Measurements from ENCODE around the gene LAMB4. TPM values are rescaled to one million over a fixed set of nuclear protein-coding genes. Genes with fewer than 3 reads are reported as not detected.

Gene LAMB4
- total and polyA plus RNA-seq, 2 donors, result 0.42 to 0.52 TPM

DNA sequence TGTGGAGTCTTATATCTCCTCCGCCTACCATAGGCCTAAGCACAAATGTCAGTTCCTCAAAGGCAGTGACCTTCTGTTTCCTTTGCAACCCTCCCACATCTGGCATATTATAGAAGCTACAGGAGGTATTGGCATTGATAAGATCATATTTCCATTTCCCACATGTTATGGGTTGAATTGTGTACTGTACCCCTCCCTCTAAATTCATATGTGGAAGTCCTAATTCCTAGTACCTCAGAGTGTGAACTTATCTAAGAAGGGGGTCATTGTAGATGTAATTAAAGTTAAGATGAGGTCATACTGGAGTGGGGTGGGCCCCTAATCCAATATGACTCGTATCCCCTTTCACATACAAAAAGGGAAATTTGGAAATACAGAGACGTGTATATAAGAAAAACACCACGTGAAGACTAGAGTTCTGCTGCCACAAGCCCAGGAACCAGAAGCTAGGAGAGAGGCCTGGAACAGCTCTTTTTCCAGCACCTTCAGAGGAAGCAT is 6.1 kb upstream of the LAMB4 start:
- no peaks in the 10 kb centered on the region for H3K27me3 ChIP-seq (ENCODE audit: control insufficient read depth in 2 of 2, insufficient read depth in 1 of 2, low read length in 1 of 2)

DNA sequence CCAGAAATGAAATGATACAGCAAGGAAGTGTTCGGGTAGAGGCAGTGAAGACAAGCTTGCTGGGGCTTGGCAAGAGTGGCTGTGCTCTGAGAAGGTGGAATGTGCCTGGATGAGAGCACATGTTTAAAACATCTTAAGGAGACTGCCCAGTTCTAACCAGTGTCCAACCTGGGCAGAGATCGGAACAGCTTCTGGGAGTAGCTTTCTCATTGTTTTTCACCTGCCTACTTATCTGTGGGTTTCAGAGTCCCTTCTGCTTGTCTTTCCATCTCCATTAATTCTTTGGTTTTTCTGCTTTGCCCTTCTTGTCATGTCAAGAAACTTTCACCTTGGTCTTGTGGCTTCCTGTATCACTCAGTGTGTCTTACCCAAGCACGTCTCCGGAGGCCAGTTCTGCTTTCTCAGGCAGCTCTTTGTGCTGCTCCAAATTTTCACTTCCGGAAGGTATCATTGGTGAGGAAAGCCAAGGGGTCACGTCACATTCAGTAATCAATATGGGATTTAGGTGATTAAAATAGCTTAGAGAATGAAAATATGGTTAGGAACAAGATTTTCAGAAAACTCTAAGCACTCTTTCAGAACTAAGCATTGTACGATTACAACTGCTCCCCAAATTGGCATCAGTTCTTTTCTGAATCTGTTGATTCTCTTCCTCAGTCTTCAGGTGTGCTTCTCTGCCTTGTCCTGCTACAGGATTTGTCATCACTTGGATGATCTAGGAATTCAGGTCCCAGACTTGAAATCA is 5.5 kb upstream of the LAMB4 start:
- H3K4me1 ChIP-seq (ENCODE audit: control insufficient read depth in 2 of 2, insufficient read depth in 2 of 2, low read length in 2 of 2), result peaks cover 3 to 6% of the 10 kb centered on the region in 2 donors
- no peaks in the 10 kb centered on the region for H3K36me3 ChIP-seq (ENCODE audit: control insufficient read depth in 2 of 2, insufficient read depth in 2 of 2, low read length in 1 of 2)
- 32% methylated on average over 7 of the region's 7 CpGs for WGBS
- H3K4me3 ChIP-seq (ENCODE audit: low read length in 2 of 2), result no peak overlapping the region
- H3K9me3 ChIP-seq (ENCODE audit: control insufficient read depth in 2 of 2, insufficient read depth in 1 of 2, low read length in 1 of 2), result no peaks in the 10 kb centered on the region
- peak in 5 of 9 donors; percentile 7 to 64 (median 14) for DNase-seq (ENCODE audit: low read depth in 6 of 9, low spot score in 9 of 9)
- peak overlapping the region; percentile 5 to 60 for H3K27ac ChIP-seq (ENCODE audit: low read depth in 1 of 2, low read length in 1 of 2)
- no peaks in the 10 kb centered on the region for H3K27me3 ChIP-seq (ENCODE audit: control insufficient read depth in 2 of 2, insufficient read depth in 1 of 2, low read length in 1 of 2)

More for the DNA sequence above, 6.1 kb upstream of the LAMB4 start:
- Histone ChIP-seq H3K4me3 (ENCODE audit: low read length in 2 of 2) (no peak overlapping the region), H3K4me1 (ENCODE audit: control insufficient read depth in 2 of 2, insufficient read depth in 2 of 2, low read length in 2 of 2) (peaks cover 3 to 6% of the 10 kb centered on the region in 2 donors), H3K36me3 (ENCODE audit: control insufficient read depth in 2 of 2, insufficient read depth in 2 of 2, low read length in 1 of 2) (no peaks in the 10 kb centered on the region), H3K27ac (ENCODE audit: low read depth in 1 of 2, low read length in 1 of 2) (peak overlapping the region; percentile 5 to 60), H3K9me3 (ENCODE audit: control insufficient read depth in 2 of 2, insufficient read depth in 1 of 2, low read length in 1 of 2) (no peaks in the 10 kb centered on the region)
- WGBS, result 77% methylated on average over 4 of the region's 4 CpGs
- DNase-seq (ENCODE audit: low read depth in 6 of 9, low spot score in 9 of 9), result no peak

DNA sequence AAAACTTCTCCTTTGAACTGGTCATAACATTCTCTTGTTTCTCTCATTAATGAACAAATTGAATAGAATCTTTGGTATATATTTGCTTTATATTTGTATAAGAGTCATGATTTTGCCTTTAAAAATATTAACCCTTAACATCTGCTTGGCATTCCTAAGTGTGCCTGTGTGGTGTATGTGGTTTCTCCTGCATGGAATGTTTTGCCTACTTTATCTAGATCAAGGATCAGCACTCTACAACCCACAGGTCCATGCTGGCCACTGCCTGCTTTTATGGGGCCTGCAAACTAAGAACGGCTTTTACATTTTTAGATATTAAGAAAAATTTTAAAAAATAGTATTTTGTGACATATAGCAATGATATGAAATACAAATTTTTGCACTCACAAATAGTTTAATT is 4.3 kb upstream of the LAMB4 start:
- no peaks in the 10 kb centered on the region for H3K9me3 ChIP-seq (ENCODE audit: control insufficient read depth in 2 of 2, insufficient read depth in 1 of 2, low read length in 1 of 2)
- no peak overlapping the region for H3K4me3 ChIP-seq (ENCODE audit: low read length in 2 of 2)
- DNase-seq (ENCODE audit: low read depth in 6 of 9, low spot score in 9 of 9), result no peak
- H3K4me1 ChIP-seq (ENCODE audit: control insufficient read depth in 2 of 2, insufficient read depth in 2 of 2, low read length in 2 of 2), result peaks cover 3 to 6% of the 10 kb centered on the region in 2 donors
- no peak overlapping the region for H3K27ac ChIP-seq (ENCODE audit: low read depth in 1 of 2, low read length in 1 of 2)
- no peaks in the 10 kb centered on the region for H3K36me3 ChIP-seq (ENCODE audit: control insufficient read depth in 2 of 2, insufficient read depth in 2 of 2, low read length in 1 of 2)
- H3K27me3 ChIP-seq (ENCODE audit: control insufficient read depth in 2 of 2, insufficient read depth in 1 of 2, low read length in 1 of 2), result no peaks in the 10 kb centered on the region
- WGBS, result 99% methylated on average over 1 of the region's 1 CpG

DNA sequence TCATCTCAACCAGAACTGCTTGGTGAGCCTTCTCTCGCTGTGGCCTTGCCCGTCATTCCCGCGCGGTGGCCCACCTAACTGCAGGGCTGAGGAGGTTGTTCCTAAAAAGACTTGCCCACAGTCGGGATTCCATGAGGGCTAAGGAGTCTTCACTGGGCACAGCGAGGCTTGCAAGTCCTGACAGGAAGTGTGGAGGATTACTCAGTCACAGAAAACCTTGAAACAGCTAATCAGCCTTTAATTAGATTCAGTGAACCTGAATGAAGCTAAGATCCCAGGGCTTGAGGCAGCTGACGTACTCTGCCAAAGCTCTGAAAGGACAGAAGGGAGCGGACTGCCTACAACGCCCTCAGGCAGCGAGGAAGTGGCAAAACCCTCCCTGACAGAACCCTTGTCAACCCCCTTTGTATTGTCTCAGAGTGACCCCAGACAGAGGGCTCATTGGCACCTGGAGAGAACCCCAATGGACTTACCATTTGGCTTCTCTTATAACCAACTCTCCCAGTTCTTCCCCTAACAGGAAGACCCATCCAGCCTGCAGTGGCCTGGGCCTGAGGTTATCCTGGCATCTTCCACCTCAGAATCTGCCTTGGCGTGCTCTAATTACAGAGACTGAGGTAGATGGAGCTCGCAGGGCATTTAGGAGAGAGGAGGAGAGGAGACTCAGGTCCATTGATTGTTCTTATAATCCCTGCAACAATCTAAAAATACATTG is 2.5 kb upstream of the LAMB4 start:
- H3K4me1 ChIP-seq (ENCODE audit: control insufficient read depth in 2 of 2, insufficient read depth in 2 of 2, low read length in 2 of 2), result peaks cover 3 to 6% of the 10 kb centered on the region in 2 donors
- 95% methylated on average over 13 of the region's 13 CpGs for WGBS
- DNase-seq (ENCODE audit: low read depth in 6 of 9, low spot score in 9 of 9), result no peak
- H3K27ac ChIP-seq (ENCODE audit: low read depth in 1 of 2, low read length in 1 of 2), result no peak overlapping the region
- H3K4me3 ChIP-seq (ENCODE audit: low read length in 2 of 2), result no peak overlapping the region
- no peaks in the 10 kb centered on the region for H3K36me3 ChIP-seq (ENCODE audit: control insufficient read depth in 2 of 2, insufficient read depth in 2 of 2, low read length in 1 of 2)
- H3K9me3 ChIP-seq (ENCODE audit: control insufficient read depth in 2 of 2, insufficient read depth in 1 of 2, low read length in 1 of 2), result no peaks in the 10 kb centered on the region
- no peaks in the 10 kb centered on the region for H3K27me3 ChIP-seq (ENCODE audit: control insufficient read depth in 2 of 2, insufficient read depth in 1 of 2, low read length in 1 of 2)

DNA sequence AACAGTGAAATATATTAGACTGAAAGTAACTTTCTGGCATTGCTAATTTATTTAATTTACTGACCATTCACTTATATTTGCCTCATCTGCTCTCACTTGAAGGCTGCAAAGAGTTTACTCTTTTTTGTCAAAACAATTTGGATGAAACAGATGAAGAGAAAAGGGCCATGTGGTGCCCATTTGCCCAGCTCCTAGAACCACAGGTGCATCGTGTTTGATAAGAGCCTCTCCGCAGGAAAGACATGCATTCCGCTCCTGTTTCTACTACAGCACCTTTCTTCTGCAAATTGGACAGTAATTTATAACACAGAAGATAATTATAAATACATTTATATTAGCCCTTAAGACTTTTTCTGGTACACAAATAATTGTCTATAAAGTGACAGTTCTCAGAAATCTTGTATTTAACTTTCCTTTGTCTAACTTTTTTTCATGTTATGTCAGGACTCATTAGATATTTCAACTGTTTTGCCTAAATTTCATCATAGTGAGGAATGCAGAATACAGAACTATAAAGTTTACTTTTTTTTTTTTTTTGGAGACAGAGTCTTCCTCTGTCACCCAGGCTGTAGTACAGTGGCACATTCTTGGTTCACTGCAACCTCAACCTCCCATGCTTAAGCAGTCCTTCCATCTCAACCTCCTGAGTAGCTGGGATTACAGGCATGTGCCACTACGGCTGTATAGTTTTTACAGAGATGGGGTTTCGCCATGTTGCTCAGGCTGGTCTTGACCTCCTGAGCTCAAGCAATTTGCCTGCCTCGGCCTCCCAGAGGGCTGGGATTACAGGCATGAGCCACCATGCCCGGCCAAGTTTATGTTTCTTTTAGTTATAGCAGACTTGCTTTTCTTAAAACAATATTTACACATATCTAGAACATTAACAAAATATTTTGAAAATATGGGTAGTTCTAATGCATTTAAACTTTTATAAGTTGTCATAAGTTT is 869 bp downstream of the LAMB4 start:
- H3K9me3 ChIP-seq (ENCODE audit: control insufficient read depth in 2 of 2, insufficient read depth in 1 of 2, low read length in 1 of 2), result no peaks in the 10 kb centered on the region
- no peaks in the 10 kb centered on the region for H3K36me3 ChIP-seq (ENCODE audit: control insufficient read depth in 2 of 2, insufficient read depth in 2 of 2, low read length in 1 of 2)
- 98% methylated on average over 7 of the region's 7 CpGs for WGBS
- H3K27ac ChIP-seq (ENCODE audit: low read depth in 1 of 2, low read length in 1 of 2), result no peak overlapping the region
- no peak overlapping the region for H3K4me3 ChIP-seq (ENCODE audit: low read length in 2 of 2)
- H3K4me1 ChIP-seq (ENCODE audit: control insufficient read depth in 2 of 2, insufficient read depth in 2 of 2, low read length in 2 of 2), result no peaks in the 10 kb centered on the region
- DNase-seq (ENCODE audit: low read depth in 6 of 9, low spot score in 9 of 9), result no peak
- H3K27me3 ChIP-seq (ENCODE audit: control insufficient read depth in 2 of 2, insufficient read depth in 1 of 2, low read length in 1 of 2), result no peaks in the 10 kb centered on the region

DNA sequence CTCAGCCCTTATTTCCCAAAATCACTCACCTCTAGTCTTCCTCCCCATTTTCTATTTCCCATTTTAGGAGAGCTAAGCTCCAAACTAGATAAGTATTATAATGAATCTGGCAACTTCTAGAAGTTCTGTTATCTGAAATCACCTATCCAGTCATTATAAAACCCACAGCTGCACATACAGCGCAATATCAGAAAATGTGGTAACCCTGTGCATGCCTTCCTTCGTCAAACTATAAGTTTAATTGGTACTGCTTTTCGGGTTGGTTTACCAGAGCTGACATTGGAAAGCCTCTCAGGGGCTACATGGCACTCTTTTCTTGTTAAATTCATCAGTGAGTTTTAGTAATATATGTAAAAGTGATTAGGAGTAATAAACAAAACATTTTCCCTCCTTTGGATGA is 1.6 kb downstream of the LAMB4 start:
- Histone ChIP-seq H3K27me3 (ENCODE audit: control insufficient read depth in 2 of 2, insufficient read depth in 1 of 2, low read length in 1 of 2) (no peaks in the 10 kb centered on the region), H3K9me3 (ENCODE audit: control insufficient read depth in 2 of 2, insufficient read depth in 1 of 2, low read length in 1 of 2) (no peaks in the 10 kb centered on the region), H3K36me3 (ENCODE audit: control insufficient read depth in 2 of 2, insufficient read depth in 2 of 2, low read length in 1 of 2) (no peaks in the 10 kb centered on the region), H3K4me3 (ENCODE audit: low read length in 2 of 2) (no peak overlapping the region), H3K27ac (ENCODE audit: low read depth in 1 of 2, low read length in 1 of 2) (no peak overlapping the region), H3K4me1 (ENCODE audit: control insufficient read depth in 2 of 2, insufficient read depth in 2 of 2, low read length in 2 of 2) (no peaks in the 10 kb centered on the region)
- WGBS, result 96% methylated on average over 3 of the region's 3 CpGs
- no peak for DNase-seq (ENCODE audit: low read depth in 6 of 9, low spot score in 9 of 9)

DNA sequence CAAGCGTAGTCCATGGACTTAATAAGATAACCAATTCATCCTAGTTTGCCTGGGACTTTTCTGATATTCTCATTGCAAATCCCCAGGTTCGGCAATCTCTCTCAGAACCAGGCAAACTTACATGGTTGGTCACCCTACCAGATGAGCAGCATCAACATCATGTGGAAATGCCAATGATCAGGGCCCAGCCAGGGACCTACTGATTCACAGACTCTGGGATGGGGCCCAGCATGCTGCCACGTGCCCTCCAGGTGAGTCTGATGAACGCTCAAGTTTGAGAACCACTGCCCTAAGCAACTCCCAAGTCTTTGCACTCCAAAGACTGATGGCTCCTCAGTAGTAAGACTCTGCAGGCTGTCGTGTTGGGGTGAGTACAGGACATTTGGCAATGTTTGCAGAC is 2.7 kb downstream of the LAMB4 start:
- H3K4me1 ChIP-seq (ENCODE audit: control insufficient read depth in 2 of 2, insufficient read depth in 2 of 2, low read length in 2 of 2), result no peaks in the 10 kb centered on the region
- DNase-seq (ENCODE audit: low read depth in 6 of 9, low spot score in 9 of 9), result no peak
- H3K9me3 ChIP-seq (ENCODE audit: control insufficient read depth in 2 of 2, insufficient read depth in 1 of 2, low read length in 1 of 2), result no peaks in the 10 kb centered on the region
- H3K27ac ChIP-seq (ENCODE audit: low read depth in 1 of 2, low read length in 1 of 2), result no peak overlapping the region
- WGBS, result 93% methylated on average over 5 of the region's 5 CpGs
- H3K36me3 ChIP-seq (ENCODE audit: control insufficient read depth in 2 of 2, insufficient read depth in 2 of 2, low read length in 1 of 2), result no peaks in the 10 kb centered on the region
- no peaks in the 10 kb centered on the region for H3K27me3 ChIP-seq (ENCODE audit: control insufficient read depth in 2 of 2, insufficient read depth in 1 of 2, low read length in 1 of 2)
- no peak overlapping the region for H3K4me3 ChIP-seq (ENCODE audit: low read length in 2 of 2)

DNA sequence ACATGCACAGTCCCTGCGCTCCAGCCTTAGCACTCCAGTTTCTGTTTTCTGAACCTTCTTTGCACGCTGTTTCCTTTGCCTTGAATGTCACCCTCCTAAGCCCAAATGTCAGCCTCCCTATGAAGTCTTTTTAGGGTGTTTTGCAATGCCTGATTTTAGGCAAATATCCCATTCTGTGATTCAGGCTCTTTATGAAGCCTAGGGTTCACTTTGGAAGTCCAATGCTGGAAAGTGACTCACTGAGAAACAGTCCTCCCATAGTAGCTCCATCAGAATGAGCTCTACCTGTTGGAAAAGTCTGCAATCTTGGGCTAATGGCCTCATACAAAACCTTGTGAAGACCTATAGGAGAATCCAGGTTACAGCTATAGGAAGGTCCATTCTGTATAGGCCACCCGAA is 5.3 kb downstream of the LAMB4 start:
- DNase-seq (ENCODE audit: low read depth in 6 of 9, low spot score in 9 of 9), result no peak
- Histone ChIP-seq H3K27ac (ENCODE audit: low read depth in 1 of 2, low read length in 1 of 2) (no peak overlapping the region), H3K4me1 (ENCODE audit: control insufficient read depth in 2 of 2, insufficient read depth in 2 of 2, low read length in 2 of 2) (no peaks in the 10 kb centered on the region), H3K36me3 (ENCODE audit: control insufficient read depth in 2 of 2, insufficient read depth in 2 of 2, low read length in 1 of 2) (no peaks in the 10 kb centered on the region), H3K4me3 (ENCODE audit: low read length in 2 of 2) (no peak overlapping the region), H3K27me3 (ENCODE audit: control insufficient read depth in 2 of 2, insufficient read depth in 1 of 2, low read length in 1 of 2) (no peaks in the 10 kb centered on the region), H3K9me3 (ENCODE audit: control insufficient read depth in 2 of 2, insufficient read depth in 1 of 2, low read length in 1 of 2) (no peaks in the 10 kb centered on the region)
- 97% methylated on average over 3 of the region's 3 CpGs for WGBS
